HG03095 (cell line): Measurements from ENCODE around the gene RAG1.

Experiments used
- ATAC-seq: cut with Tn5 transposase; IDR thresholded peaks from one replicate; pipeline ENCODE4 v1.9.1; 2021; ENCODE audit warnings: moderate library complexity; ENCODE audit not compliant: unreplicated experiment

RAG1 gene

DNA sequence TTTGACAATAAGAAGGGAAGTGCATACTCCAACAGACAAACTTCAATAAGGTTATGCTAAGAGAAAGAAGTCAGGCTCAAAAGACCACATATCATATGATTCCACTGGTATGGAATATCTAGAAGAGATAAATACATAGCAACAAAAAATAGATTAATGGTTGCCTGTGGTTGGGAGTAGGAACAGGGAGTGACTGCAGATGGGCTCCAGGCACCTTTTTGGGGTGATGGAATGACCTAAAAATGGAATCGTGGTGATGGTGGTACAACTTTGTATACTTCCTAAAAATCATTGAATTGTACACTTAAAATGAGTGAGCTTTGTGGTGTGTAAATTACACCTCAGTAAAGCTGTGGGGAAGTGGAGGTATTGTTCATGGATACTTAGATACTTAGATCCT lies 59.2 kb downstream of the RAG1 start:
- no peak for ATAC-seq

DNA sequence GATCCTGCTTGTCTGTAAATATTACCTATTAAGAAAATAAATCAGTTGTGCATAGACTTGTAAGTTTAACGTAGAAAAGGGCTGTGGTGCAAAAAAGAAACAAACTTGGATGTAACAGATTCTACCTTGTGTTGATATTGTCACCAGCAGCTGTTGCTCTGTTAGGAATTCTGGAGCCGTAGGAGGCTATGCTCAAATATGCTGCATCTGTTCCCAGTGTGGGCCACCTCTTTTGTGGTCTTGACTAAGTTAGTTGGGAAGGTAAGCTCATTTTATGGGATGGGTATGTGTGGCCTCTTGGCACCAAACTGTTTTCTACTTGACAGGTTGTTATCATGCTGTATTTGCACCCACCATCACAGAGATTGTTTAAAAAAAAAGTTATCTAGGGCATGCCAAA lies 59.7 kb downstream of the RAG1 start:
- no peak for ATAC-seq

DNA sequence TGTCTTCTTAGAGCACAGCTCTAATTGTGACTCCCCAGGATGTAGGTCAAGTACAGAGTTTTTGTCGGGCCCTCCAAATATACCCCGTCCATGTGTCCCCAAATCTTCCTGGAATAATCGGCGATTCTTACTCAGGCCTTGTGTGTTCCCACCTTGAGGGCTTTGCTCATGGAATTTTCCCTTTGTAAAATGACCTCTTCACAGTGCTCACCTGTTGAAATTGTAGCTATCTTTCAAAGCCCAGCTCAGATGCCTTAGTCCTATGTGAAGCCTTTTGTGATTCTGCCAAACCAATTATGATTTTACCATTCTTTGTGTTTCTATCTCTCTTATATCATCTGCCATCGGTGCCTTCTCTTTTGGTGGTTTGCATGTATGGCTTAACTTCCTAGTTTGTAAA lies 60.3 kb downstream of the RAG1 start:
- no peak for ATAC-seq

DNA sequence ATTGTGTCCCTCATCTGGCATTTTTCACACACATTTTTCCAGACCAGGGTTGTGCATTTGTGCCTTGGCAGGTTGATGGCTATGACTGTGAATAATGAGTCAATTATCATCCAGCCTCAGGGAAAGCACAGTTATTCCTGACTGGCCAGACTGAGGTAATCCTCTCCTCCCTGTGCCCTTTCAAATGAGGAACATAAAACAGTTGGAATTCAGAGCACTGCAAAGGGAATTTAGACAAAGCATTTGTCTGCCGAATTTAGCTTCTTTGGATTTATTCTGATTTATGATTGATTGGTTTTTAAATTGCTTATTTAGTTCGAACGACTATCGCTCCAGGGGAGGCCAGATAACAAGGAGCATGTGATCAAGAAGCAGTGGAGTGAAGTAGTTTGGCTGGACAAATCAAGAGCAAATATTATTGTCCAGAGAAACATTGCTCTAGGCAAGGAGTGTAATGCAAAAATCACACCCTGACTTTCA lies 61.0 kb downstream of the RAG1 start:
- ATAC-seq: no peak
